ENCODE data around the gene AP1S3.

Gene AP1S3

DNA sequence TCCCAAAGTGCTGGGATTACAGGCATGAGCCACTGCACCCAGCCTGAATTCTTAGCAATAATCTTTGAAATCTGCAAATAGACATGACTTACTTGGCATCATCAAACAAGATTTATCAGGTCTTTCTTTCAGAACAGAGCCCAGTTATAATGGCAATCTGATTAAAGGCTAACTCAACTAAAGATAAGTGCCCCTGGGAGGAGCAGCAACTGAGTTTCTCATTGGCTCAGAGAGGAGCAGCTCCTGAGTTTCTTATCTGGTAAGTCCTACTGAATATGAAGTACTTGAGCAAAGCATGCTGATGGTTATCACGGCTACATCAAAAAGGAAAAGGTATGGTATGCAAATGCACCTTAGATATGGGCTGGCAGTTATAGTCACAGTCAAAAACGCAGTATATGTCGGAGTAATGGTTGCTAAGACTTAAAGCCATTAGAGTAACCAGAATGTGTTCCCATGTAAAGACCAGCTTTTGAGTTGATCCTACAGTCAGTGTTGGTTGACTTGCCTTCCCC lies 15.0 kb upstream of the AP1S3 start:
- Histone ChIP-seq H3K27me3 (ENCODE audit: insufficient read depth, low read length) (no peaks in the 10 kb centered on the region), H3K9ac (ENCODE audit: low read length) (no peak overlapping the region), H3K79me2 (ENCODE audit: insufficient read depth, low read length) (no peaks in the 10 kb centered on the region), H3K9me2 (ENCODE audit: low read depth, low read length) (no peaks in the 10 kb centered on the region), H3K9me3 (ENCODE audit: low read length) (peaks cover 5% of the 10 kb centered on the region; the same call in 1 of the 2 replicates), H3K27ac (ENCODE audit: low read depth, low read length, poor library complexity, severe bottlenecking) (no peak overlapping the region), H3K4me2 (ENCODE audit: low read length) (no peak overlapping the region), H3F3A (ENCODE audit: insufficient read depth, low read length) (no peaks in the 10 kb centered on the region), H3K4me1 (ENCODE audit: insufficient read depth, low read length, severe bottlenecking) (no peaks in the 10 kb centered on the region), H3K4me3 (ENCODE audit: low read depth, low read length, poor library complexity, severe bottlenecking) (no peak overlapping the region), H4K20me1 (ENCODE audit: insufficient read depth, low read length) (no peaks in the 10 kb centered on the region), H3K36me3 (ENCODE audit: insufficient read depth, low read length) (peaks cover 4% of the 10 kb centered on the region; the same call in 1 of the 2 replicates), H2AFZ (ENCODE audit: low read length) (no peak overlapping the region)
- TF ChIP-seq, protein P1, sequence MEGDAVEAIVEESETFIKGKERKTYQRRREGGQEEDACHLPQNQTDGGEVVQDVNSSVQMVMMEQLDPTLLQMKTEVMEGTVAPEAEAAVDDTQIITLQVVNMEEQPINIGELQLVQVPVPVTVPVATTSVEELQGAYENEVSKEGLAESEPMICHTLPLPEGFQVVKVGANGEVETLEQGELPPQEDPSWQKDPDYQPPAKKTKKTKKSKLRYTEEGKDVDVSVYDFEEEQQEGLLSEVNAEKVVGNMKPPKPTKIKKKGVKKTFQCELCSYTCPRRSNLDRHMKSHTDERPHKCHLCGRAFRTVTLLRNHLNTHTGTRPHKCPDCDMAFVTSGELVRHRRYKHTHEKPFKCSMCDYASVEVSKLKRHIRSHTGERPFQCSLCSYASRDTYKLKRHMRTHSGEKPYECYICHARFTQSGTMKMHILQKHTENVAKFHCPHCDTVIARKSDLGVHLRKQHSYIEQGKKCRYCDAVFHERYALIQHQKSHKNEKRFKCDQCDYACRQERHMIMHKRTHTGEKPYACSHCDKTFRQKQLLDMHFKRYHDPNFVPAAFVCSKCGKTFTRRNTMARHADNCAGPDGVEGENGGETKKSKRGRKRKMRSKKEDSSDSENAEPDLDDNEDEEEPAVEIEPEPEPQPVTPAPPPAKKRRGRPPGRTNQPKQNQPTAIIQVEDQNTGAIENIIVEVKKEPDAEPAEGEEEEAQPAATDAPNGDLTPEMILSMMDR (IDR thresholded peaks at IDR 0.05; ENCODE audit: low read length), result no peak
- TF ChIP-seq EZH2 (IDR thresholded peaks at IDR 0.05; ENCODE audit: borderline replicate concordance, low read length), result no peak

GRCh38 chr2:223847410-223847809 lies 10.0 kb upstream of the AP1S3 start:
- H3K79me2 ChIP-seq (ENCODE audit: insufficient read depth, low read length), result no peaks in the 10 kb centered on the region
- H3K9me3 ChIP-seq (ENCODE audit: low read length), result peaks cover 5% of the 10 kb centered on the region; the same call in 1 of the 2 replicates
- no peaks in the 10 kb centered on the region for H3K9me2 ChIP-seq (ENCODE audit: low read depth, low read length)
- H3K4me1 ChIP-seq (ENCODE audit: insufficient read depth, low read length, severe bottlenecking), result no peaks in the 10 kb centered on the region
- TF ChIP-seq, protein P1 (IDR thresholded peaks at IDR 0.05; ENCODE audit: low read length), result no peak
- TF ChIP-seq EZH2 (IDR thresholded peaks at IDR 0.05; ENCODE audit: borderline replicate concordance, low read length), result no peak
- peaks cover 4% of the 10 kb centered on the region; the same call in 1 of the 2 replicates for H3K36me3 ChIP-seq (ENCODE audit: insufficient read depth, low read length)
- no peak overlapping the region for H3K27ac ChIP-seq (ENCODE audit: low read depth, low read length, poor library complexity, severe bottlenecking)
- H3F3A ChIP-seq (ENCODE audit: insufficient read depth, low read length), result no peaks in the 10 kb centered on the region
- H3K27me3 ChIP-seq (ENCODE audit: insufficient read depth, low read length), result no peaks in the 10 kb centered on the region
- no peak overlapping the region for H3K9ac ChIP-seq (ENCODE audit: low read length)
- no peak overlapping the region for H2AFZ ChIP-seq (ENCODE audit: low read length)
- H4K20me1 ChIP-seq (ENCODE audit: insufficient read depth, low read length), result no peaks in the 10 kb centered on the region
- no peak overlapping the region for H3K4me3 ChIP-seq (ENCODE audit: low read depth, low read length, poor library complexity, severe bottlenecking)
- no peak overlapping the region for H3K4me2 ChIP-seq (ENCODE audit: low read length)

DNA sequence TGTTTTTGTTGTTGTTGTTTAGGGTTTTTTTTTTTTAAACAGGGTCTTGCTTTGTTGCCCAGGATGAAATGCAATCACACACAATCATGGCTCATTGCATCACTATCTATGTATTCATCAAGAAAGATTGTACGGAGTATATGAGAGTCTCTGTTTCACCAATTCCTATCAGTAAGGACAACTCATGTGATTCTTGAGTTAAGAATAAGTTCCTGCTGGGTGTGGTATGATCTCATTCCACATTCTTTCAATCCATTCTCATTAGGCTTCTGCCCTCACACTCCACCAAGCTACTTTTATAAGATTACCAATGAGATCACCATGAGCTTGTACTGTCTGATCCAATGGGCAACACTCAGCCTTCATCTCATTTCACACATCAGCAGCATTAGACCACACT lies 9.1 kb upstream of the AP1S3 start:
- H3K27me3 ChIP-seq (ENCODE audit: insufficient read depth, low read length), result no peaks in the 10 kb centered on the region
- TF ChIP-seq, protein P1 (IDR thresholded peaks at IDR 0.05; ENCODE audit: low read length), result no peak
- no peak for TF ChIP-seq EZH2 (IDR thresholded peaks at IDR 0.05; ENCODE audit: borderline replicate concordance, low read length)
- H3K9me3 ChIP-seq (ENCODE audit: low read length), result peaks cover 5% of the 10 kb centered on the region; the same call in 1 of the 2 replicates
- peaks cover 4% of the 10 kb centered on the region for H3K4me1 ChIP-seq (ENCODE audit: insufficient read depth, low read length, severe bottlenecking)
- H3F3A ChIP-seq (ENCODE audit: insufficient read depth, low read length), result no peaks in the 10 kb centered on the region
- no peak overlapping the region for H3K27ac ChIP-seq (ENCODE audit: low read depth, low read length, poor library complexity, severe bottlenecking)
- no peak overlapping the region for H3K4me3 ChIP-seq (ENCODE audit: low read depth, low read length, poor library complexity, severe bottlenecking)
- no peaks in the 10 kb centered on the region for H3K9me2 ChIP-seq (ENCODE audit: low read depth, low read length)
- H3K9ac ChIP-seq (ENCODE audit: low read length), result no peak overlapping the region
- H3K4me2 ChIP-seq (ENCODE audit: low read length), result no peak overlapping the region
- H3K36me3 ChIP-seq (ENCODE audit: insufficient read depth, low read length), result peaks cover 4% of the 10 kb centered on the region; the same call in 1 of the 2 replicates
- no peaks in the 10 kb centered on the region for H4K20me1 ChIP-seq (ENCODE audit: insufficient read depth, low read length)
- H3K79me2 ChIP-seq (ENCODE audit: insufficient read depth, low read length), result no peaks in the 10 kb centered on the region
- no peak overlapping the region for H2AFZ ChIP-seq (ENCODE audit: low read length)
